OCI-LY1 (cell line): ENCODE data around the gene TEKT5.

ENCODE experiments used
- H2AFZ ChIP-seq: fragments of 200-600 bp; sonication (generic), shearing (Covaris generic); 2 replicates; pipeline ENCODE4 v1.6.0; 2014; ENCODE audit warnings: antibody characterized with exemption, mild to moderate bottlenecking, low read length
- H3F3A ChIP-seq: fragments of 200-600 bp; sonication (generic), shearing (Covaris generic); 2 replicates; pipeline ENCODE4 v1.6.0; 2014; ENCODE audit warnings: mild to moderate bottlenecking, antibody characterized with exemption, low read length, moderate library complexity; ENCODE audit not compliant: insufficient read depth
- H3K27ac ChIP-seq: fragments of 200-600 bp; sonication (generic); 2 replicates; pipeline ENCODE4 v1.5.1; 2014; ENCODE audit warnings: low read length, mixed run types, mild to moderate bottlenecking, low read depth; ENCODE audit not compliant: poor library complexity, severe bottlenecking
- H3K27me3 ChIP-seq: fragments of 200-600 bp; sonication (generic); 2 replicates; pipeline ENCODE4 v1.6.0; 2014; ENCODE audit warnings: antibody characterized with exemption, mild to moderate bottlenecking, low read length, moderate library complexity; ENCODE audit not compliant: insufficient read depth
- H3K36me3 ChIP-seq: fragments of 200-600 bp; sonication (generic); 2 replicates; pipeline ENCODE4 v1.6.1; 2014; ENCODE audit warnings: mild to moderate bottlenecking, antibody characterized with exemption, low read length, moderate library complexity, mixed read lengths; ENCODE audit not compliant: insufficient read depth
- H3K4me1 ChIP-seq: fragments of 200-600 bp; sonication (generic); 2 replicates; pipeline ENCODE4 v1.5.1; 2014; ENCODE audit warnings: mild to moderate bottlenecking, low read length, moderate library complexity; ENCODE audit not compliant: insufficient read depth, severe bottlenecking
- H3K4me2 ChIP-seq: fragments of 200-600 bp; sonication (generic), shearing (Covaris generic); 2 replicates; pipeline ENCODE4 v1.6.1; 2014; ENCODE audit warnings: low read length
- H3K4me3 ChIP-seq: fragments of 200-600 bp; sonication (generic); 2 replicates; pipeline ENCODE4 v1.5.1; 2014; ENCODE audit warnings: low read length, low read depth, mild to moderate bottlenecking, mixed read lengths; ENCODE audit not compliant: poor library complexity, severe bottlenecking
- H3K79me2 ChIP-seq: fragments of 200-600 bp; shearing (Covaris generic); 2 replicates; pipeline ENCODE4 v1.6.1; 2016; ENCODE audit warnings: mixed run types, low read length, mixed read lengths; ENCODE audit not compliant: insufficient read depth
- H3K9ac ChIP-seq: fragments of 200-600 bp; sonication (generic), shearing (Covaris generic); 2 replicates; pipeline ENCODE4 v1.6.1; 2014; ENCODE audit warnings: mild to moderate bottlenecking, low read length, mixed read lengths
- H3K9me2 ChIP-seq: fragments of 200-600 bp; sonication (generic), shearing (Covaris generic); 2 replicates; pipeline ENCODE4 v1.6.1; 2014; ENCODE audit warnings: low read depth, mild to moderate bottlenecking, low read length, mixed read lengths
- H3K9me3 ChIP-seq: fragments of 200-600 bp; shearing (Covaris generic); 2 replicates; pipeline ENCODE4 v1.6.1; 2014; ENCODE audit warnings: low read length, mixed read lengths
- H4K20me1 ChIP-seq: fragments of 200-600 bp; sonication (generic), shearing (Covaris generic); 2 replicates; pipeline ENCODE4 v1.6.0; 2016; ENCODE audit warnings: mild to moderate bottlenecking, low read length; ENCODE audit not compliant: insufficient read depth
- CTCF ChIP-seq: fragments of 200-600 bp; sonication (generic), shearing (Covaris generic); IDR thresholded peaks from 2 replicates; pipeline ENCODE4 v1.5.1; 2017; ENCODE audit warnings: mild to moderate bottlenecking, antibody characterized with exemption, low read length, moderate library complexity, mixed read lengths
- EZH2 ChIP-seq: fragments of 200-600 bp; sonication (generic), shearing (Covaris generic); IDR thresholded peaks from 2 replicates; pipeline ENCODE4 v1.8.0; 2017; ENCODE audit warnings: borderline replicate concordance, mixed run types, mild to moderate bottlenecking, antibody characterized with exemption, low read length, moderate library complexity, mixed read lengths

TEKT5 gene

GRCh38 chr16:10589109-10589508 lies 105.6 kb downstream of the TEKT5 start:
- no peaks in the 10 kb centered on the region for H4K20me1 ChIP-seq
- H2AFZ ChIP-seq, result no peak overlapping the region
- no peak overlapping the region for H3K9ac ChIP-seq
- no peaks in the 10 kb centered on the region for H3K9me2 ChIP-seq
- H3K79me2 ChIP-seq, result no peaks in the 10 kb centered on the region
- H3K27ac ChIP-seq, result no peak overlapping the region
- H3K4me2 ChIP-seq, result no peak overlapping the region
- H3K4me3 ChIP-seq, result no peak overlapping the region
- H3K27me3 ChIP-seq, result peaks cover 10% of the 10 kb centered on the region; the same call in 1 of the 2 replicates
- no peaks in the 10 kb centered on the region for H3K36me3 ChIP-seq
- TF ChIP-seq CTCF, result no peak
- TF ChIP-seq EZH2, result no peak
- H3F3A ChIP-seq, result no peaks in the 10 kb centered on the region
- no peaks in the 10 kb centered on the region for H3K9me3 ChIP-seq
- H3K4me1 ChIP-seq, result no peaks in the 10 kb centered on the region

GRCh38 chr16:10587622-10588021 lies 107.1 kb downstream of the TEKT5 start:
- Histone ChIP-seq H2AFZ (no peak overlapping the region), H3K27me3 (peaks cover 7% of the 10 kb centered on the region; the same call in 1 of the 2 replicates), H3K9ac (no peak overlapping the region), H3K4me2 (no peak overlapping the region), H3K79me2 (no peaks in the 10 kb centered on the region), H3K9me2 (no peaks in the 10 kb centered on the region), H3K27ac (no peak overlapping the region), H3K4me1 (no peaks in the 10 kb centered on the region), H3K4me3 (no peak overlapping the region), H3K9me3 (no peaks in the 10 kb centered on the region), H3K36me3 (no peaks in the 10 kb centered on the region), H3F3A (no peaks in the 10 kb centered on the region), H4K20me1 (no peaks in the 10 kb centered on the region)
- TF ChIP-seq CTCF, result no peak
- no peak for TF ChIP-seq EZH2

DNA sequence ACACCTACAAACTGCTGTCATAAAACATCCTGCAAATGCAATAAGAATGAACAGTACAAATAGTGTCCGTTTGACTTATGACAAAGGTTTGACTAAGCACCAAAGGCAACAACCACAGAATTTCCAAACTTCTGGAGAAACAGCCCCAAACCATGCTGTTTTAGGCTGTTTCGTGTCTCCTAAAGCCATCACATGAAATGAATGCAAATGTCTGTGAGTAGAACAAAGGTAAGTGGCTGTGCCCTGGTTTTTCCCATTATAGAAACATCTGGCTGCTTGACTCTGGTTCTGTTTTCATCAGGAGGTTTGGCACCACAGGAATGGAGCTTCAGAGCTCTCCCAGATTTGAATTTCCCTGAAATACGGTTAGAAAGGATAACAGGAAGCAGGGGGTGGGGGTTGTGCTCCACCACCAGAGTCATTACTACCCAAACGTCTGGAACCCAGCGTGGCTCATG lies 109.7 kb downstream of the TEKT5 start:
- Histone ChIP-seq H3K27ac (no peak overlapping the region), H4K20me1 (no peaks in the 10 kb centered on the region), H3K9ac (no peak overlapping the region), H3K27me3 (peaks cover 11% of the 10 kb centered on the region; the same call in 1 of the 2 replicates), H3K9me3 (no peaks in the 10 kb centered on the region), H3K4me3 (no peak overlapping the region), H3K4me2 (no peak overlapping the region), H3K9me2 (no peaks in the 10 kb centered on the region), H3K79me2 (no peaks in the 10 kb centered on the region), H3K4me1 (no peaks in the 10 kb centered on the region), H2AFZ (no peak overlapping the region), H3K36me3 (no peaks in the 10 kb centered on the region), H3F3A (no peaks in the 10 kb centered on the region)
- TF ChIP-seq CTCF (no peak), EZH2 (no peak)
